Bronchial epithelial cell (primary cell): Measurements from ENCODE around the gene TOR2A. TPM values are rescaled to one million over a fixed set of nuclear protein-coding genes. Genes with fewer than 3 reads are reported as not detected.

Source experiments
- DNase-seq: peaks from one replicate; pipeline ENCODE4 v3.0.0-alpha.2; 2010; ENCODE audit warnings: low read depth
- FAIRE-seq: peaks from 2 replicates; lab custom pipeline; 2011; peaks lifted over from hg19 to GRCh38; lab: Jason Lieb, UNC
- H3K27me3 ChIP-seq: 2 replicates; pipeline ENCODE4 v1.5.1; 2011; ENCODE audit warnings: low read length; ENCODE audit not compliant: control insufficient read depth, insufficient read depth
- H3K36me3 ChIP-seq: 2 replicates; pipeline ENCODE4 v1.5.1; 2011; ENCODE audit warnings: low read length; ENCODE audit not compliant: control insufficient read depth, insufficient read depth
- H3K4me3 ChIP-seq: 2 replicates; pipeline ENCODE4 v1.5.1; 2011; ENCODE audit warnings: mild to moderate bottlenecking, low read depth, low read length, control low read depth
- total RNA-seq: library from RNA; depleted of rRNA; stranded (reverse); fragments of >200 nt; gene quantifications from 2 replicates; pipeline ENCODE4 v1.2.1, GENCODE V29; 2014
- TF ChIP-seq, protein P1 (sequence below): IDR thresholded peaks from 2 replicates; pipeline ENCODE4 v1.5.1; 2011; ENCODE audit warnings: mild to moderate bottlenecking, moderate library complexity, low read length, control low read depth, inconsistent platforms; ENCODE audit not compliant: insufficient read depth, severe bottlenecking

Gene TOR2A
- total RNA-seq, 1 donor from 2014 or later: 1.8 TPM

DNA sequence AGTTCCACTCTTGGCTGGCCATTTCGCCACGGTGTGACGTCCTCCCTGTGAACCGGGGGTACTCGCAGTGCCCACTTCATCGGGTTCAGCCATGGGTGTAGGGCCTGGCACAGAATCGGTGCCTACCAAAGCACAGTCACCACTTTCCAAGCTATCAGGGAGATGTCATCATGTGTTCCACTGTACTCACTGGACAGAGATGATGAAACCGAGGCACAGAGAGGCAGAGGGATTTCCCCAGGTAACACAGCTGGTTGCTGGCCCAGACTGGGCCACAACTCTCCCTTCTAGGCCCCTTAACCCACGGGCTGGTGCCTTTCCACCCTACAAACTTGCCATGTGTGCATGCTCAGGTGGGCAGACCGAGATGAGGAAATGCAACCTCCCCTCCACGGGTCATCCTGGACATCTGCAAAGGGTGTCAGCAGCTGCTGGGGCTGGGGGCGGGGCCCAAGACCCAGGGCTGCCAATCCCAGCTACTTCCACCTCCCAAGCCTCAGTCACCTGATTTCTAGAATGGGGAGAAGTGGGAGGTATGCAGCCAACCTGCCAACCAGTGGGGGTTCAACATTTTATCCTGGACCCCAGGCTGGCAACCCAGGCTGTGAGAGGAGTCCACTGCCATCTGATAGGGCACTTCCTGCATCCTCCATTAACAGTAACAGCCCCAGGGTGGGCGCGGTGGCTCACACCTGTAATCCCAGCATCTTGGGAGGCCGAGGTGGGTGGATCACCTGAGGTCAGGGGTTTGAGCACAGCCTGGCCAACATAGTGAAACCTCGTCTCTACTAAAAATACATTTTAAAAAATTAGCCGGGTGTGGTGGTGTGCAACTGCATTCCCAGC, 44.3 kb upstream of the TOR2A start:
- FAIRE-seq (no peak), DNase-seq (no peak)
- TF ChIP-seq, protein P1, sequence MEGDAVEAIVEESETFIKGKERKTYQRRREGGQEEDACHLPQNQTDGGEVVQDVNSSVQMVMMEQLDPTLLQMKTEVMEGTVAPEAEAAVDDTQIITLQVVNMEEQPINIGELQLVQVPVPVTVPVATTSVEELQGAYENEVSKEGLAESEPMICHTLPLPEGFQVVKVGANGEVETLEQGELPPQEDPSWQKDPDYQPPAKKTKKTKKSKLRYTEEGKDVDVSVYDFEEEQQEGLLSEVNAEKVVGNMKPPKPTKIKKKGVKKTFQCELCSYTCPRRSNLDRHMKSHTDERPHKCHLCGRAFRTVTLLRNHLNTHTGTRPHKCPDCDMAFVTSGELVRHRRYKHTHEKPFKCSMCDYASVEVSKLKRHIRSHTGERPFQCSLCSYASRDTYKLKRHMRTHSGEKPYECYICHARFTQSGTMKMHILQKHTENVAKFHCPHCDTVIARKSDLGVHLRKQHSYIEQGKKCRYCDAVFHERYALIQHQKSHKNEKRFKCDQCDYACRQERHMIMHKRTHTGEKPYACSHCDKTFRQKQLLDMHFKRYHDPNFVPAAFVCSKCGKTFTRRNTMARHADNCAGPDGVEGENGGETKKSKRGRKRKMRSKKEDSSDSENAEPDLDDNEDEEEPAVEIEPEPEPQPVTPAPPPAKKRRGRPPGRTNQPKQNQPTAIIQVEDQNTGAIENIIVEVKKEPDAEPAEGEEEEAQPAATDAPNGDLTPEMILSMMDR: no peak
- Histone ChIP-seq H3K36me3 (no peaks in the 10 kb centered on the region), H3K4me3 (no peak overlapping the region), H3K27me3 (no peaks in the 10 kb centered on the region)

DNA sequence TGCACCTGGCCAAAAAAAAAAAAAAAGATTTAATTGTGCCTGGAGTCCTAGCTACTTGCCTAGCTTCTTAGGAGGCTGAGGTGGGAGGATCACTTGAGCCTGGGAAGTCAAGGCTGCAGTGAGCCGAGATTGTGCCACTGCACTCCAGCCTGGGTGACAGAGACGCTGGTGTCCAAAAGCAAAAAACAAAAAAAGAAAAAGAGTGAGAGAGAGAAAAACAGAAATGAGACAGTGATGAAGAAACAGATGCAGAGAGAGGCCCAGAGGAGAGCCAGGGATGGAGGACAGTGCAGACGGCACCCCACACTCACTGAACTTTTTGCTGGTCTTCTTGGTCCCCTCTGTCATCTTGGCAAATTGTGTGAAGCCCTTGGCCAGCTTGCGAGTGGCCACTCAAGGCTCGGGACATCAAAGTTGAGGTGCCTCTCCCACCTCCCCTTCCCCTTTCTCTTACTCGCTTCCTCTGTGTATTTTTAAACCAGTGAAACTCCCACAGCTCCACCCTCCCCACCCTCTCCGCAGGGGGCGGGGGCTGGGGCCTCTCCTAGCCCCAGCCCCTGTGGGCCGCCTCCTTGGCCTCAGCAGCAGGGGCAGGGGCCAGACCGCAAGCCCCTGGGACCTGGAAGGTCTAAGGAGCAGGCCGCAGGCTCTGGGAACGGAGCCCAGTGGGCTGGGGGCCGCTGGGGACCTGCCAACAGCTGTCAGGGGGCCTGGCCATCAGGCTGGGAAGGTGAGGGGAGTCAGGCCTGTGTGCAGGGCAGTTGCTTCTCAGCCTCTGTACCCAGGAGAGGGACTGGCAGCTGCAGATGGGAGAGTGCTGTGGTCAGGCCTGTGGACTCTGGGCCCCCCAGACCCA, 43.4 kb upstream of the TOR2A start, which contains the start of gene SH2D3C:
TSS of gene SH2D3C (minus strand) at position 387 of the 856 bp plus-strand sequence. CDS start at position 348, 39 bp downstream.
- Histone ChIP-seq H3K36me3 (no peaks in the 10 kb centered on the region), H3K27me3 (no peaks in the 10 kb centered on the region), H3K4me3 (no peak within 1 kb of the TSS)
- DNase-seq: no peak
- FAIRE-seq: no peak
- TF ChIP-seq, protein P1: no peak

DNA sequence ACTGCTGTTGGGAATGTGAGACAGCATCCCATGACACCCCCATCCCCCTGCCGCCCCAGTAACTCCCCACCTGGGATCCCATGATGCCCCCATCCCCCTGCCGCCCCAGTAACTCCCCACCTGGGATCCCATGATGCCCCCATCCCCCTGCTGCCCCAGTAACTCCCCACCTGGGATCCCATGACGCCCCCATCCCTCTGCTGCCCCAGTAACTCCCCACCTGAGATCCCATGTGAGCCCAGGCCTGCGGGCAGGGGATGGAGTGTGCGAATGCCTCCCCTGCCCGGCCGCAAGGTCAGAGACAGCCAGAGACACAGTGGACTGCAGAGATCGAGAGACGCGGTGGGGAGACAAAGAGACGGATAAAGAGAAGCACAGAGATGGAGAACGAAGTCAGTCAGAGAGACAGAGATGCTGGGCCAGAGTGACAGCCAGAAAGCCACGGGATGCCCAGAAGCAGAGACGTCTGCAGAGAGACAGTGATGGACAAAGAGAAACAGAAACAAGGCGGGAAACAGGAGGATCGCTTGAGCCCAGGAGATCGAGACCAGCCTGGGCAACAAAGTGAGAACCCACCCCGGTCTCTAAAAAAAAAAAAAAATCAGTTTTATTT, 42.4 kb upstream of the TOR2A start:
- no peaks in the 10 kb centered on the region for H3K36me3 ChIP-seq
- H3K27me3 ChIP-seq: no peaks in the 10 kb centered on the region
- FAIRE-seq (no peak), DNase-seq (no peak)
- TF ChIP-seq, protein P1: no peak
- H3K4me3 ChIP-seq: no peak overlapping the region

DNA sequence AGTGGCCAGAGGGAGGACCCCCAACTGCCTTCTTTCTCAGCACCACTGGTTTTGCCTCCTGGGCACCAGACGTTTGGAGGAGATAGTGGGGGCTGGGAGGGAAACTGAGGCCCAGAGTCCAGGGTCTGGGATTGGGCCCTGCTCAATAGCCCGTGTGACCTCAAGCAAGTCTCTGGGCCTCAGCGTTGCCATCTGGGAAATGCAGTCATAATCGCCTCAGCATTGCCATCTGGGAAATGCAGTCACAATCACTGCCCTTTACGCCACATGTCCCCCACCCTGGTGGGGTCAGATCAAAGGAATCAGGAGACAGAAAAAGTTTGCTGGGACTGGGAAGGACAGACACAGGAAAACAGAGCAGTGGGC, 41.8 kb upstream of the TOR2A start:
- TF ChIP-seq, protein P1: no peak
- DNase-seq (no peak), FAIRE-seq (no peak)
- Histone ChIP-seq H3K4me3 (no peak overlapping the region), H3K27me3 (no peaks in the 10 kb centered on the region), H3K36me3 (no peaks in the 10 kb centered on the region)

DNA sequence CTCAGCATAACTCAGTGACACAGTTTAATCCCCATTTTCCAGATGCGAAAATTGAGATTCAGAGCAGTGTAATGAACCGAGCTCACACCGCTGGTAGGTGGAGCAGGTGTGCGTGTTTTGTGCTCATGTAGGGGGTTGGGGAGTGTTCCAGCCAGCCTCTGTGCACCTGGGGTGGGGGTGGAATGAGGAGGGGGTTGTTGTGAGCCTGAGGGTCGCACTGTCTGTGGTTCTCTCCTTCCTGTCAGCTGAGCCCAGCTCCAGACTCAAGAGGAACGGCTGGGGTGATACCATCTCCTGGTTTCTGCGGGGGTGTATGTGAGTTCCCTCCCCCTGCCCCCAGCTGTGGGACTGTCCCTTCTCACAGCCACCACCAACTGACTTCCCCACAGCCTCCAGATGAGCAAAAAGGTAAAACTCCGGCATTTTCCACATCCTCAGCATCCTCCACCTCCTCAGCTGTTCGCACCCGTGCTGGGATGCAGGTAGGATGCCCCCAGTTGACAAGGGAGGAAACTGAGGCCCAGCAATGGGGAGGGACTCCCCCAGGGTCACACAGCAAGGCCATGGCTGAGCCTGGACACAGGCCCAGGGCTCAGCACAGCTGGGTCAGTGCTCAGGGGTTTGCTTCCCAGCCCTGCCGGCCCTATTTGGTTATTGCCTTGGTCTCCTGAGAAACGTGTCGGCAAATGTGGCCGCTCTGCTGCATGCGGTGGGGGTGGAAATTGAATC, 41.3 kb upstream of the TOR2A start:
- no peak overlapping the region for H3K4me3 ChIP-seq
- TF ChIP-seq, protein P1: no peak

More for the DNA sequence above, 41.3 kb upstream of the TOR2A start:
- Histone ChIP-seq H3K36me3 (no peaks in the 10 kb centered on the region), H3K27me3 (no peaks in the 10 kb centered on the region)
- DNase-seq (no peak), FAIRE-seq (no peak)
